ENCODE results near the gene SMKR1. TPM values are rescaled to one million over a fixed set of nuclear protein-coding genes. Genes with fewer than 3 reads are reported as not detected.

The SMKR1 gene
- total and polyA plus RNA-seq, 2 of the 8 experiments (the other 6 are each of a cell fraction or from before 2014, with no cell fraction given) = 0.39 to 1.6 TPM

DNA sequence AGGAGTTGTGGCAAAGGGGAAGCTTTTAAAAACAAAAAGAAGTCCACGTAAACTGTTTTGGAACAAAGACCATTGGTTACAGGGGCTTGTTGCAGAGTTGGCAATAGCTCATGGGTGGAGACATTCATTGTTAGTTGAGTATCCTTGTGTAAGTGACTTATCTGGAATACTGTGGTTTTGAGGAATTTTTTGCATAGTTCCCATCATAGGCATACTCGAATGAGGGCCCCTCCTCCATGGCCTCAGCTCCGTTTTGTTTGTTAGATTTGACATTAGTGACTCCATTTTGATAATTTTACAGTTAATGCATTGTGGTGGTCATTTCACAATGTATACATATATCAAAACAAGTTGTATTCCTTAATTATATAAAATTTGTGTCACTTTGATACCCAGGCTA is 12.8 kb upstream of the SMKR1 start:
- no peak overlapping the region for H4K8ac ChIP-seq (ENCODE audit: extremely low read depth, insufficient read depth, low read length)
- no peak overlapping the region for H4K91ac ChIP-seq (replicated peaks; ENCODE audit: insufficient read length, low read length)
- H2BK20ac ChIP-seq (ENCODE audit: low read length) = no peak overlapping the region
- H3K23ac ChIP-seq (ENCODE audit: insufficient read length) = no peak overlapping the region
- H3K4me3 ChIP-seq (ENCODE audit: extremely low read depth in 1 of 4, insufficient read depth in 2 of 4, low read depth in 3 of 4, low read length in 4 of 4) = no peak overlapping the region
- no peak overlapping the region for H2AK5ac ChIP-seq (ENCODE audit: low read depth, low read length)
- H2BK120ac ChIP-seq (replicated peaks; ENCODE audit: low read depth, low read length) = no peak overlapping the region
- H4K5ac ChIP-seq (ENCODE audit: insufficient read length, low read depth, low read length) = no peak overlapping the region
- no peak overlapping the region for H3K14ac ChIP-seq (ENCODE audit: insufficient read length)
- POLR2A ChIA-PET (ENCODE audit: partially characterized antibody) = no interaction called here
- CTCF ChIA-PET (ENCODE audit: partially characterized antibody) = interaction anchor here (1.4 kb wide), 1 partner anchor 16 kb away, joined by 3 read pairs; no protein-coding TSS in a partner anchor
- no peaks in the 10 kb centered on the region for H3K23me2 ChIP-seq (ENCODE audit: low read depth, low read length)
- 87% methylated on average over 3 of the region's 3 CpGs; no CpG with 5 or more reads in 1 of the 2 experiments for WGBS, 2 experiments (ENCODE audit: extremely low coverage in 1 of 2, insufficient coverage in 1 of 2, insufficient read length in 1 of 2, insufficient replicate concordance in 2 of 2, low coverage in 1 of 2, low lambda C conversion rate in 2 of 2, missing lambda C conversion rate in 1 of 2)
- FAIRE-seq (no peak), DNase-seq (ENCODE audit: low read depth in 1 of 2, low spot score in 2 of 2) (no peak)
- no peaks in the 10 kb centered on the region for H3K9me3 ChIP-seq (ENCODE audit: insufficient read depth in 2 of 2, low read depth in 1 of 2, low read length in 1 of 2)
- H4K20me1 ChIP-seq (replicated peaks in 1 of 2; ENCODE audit: control insufficient read depth in 1 of 2, insufficient read depth in 2 of 2, low read length in 2 of 2) = no peaks in the 10 kb centered on the region
- no peaks in the 10 kb centered on the region for H3K79me1 ChIP-seq (ENCODE audit: low read depth, low read length)
- H2BK15ac ChIP-seq (ENCODE audit: low read length) = no peak overlapping the region
- no peak overlapping the region for H2AFZ ChIP-seq (ENCODE audit: low read length)
- H3K9ac ChIP-seq (replicated peaks in 1 of 4; ENCODE audit: extremely low read depth in 1 of 4, low read depth in 3 of 4, low read length in 3 of 4) = no peak overlapping the region
- TF ChIP-seq SIRT6 (IDR thresholded peaks at IDR 0.05; ENCODE audit: low read length) = no peak
- TF ChIP-seq NRF1 (IDR thresholded peaks at IDR 0.05; ENCODE audit: low read depth, low read length) = no peak
- TF ChIP-seq CTBP2 (IDR thresholded peaks at IDR 0.05; ENCODE audit: borderline replicate concordance, insufficient read depth, insufficient read length, low read length) = no peak
- no peak for TF ChIP-seq SP1 (IDR thresholded peaks at IDR 0.05; ENCODE audit: low read depth, low read length)
- TF ChIP-seq CHD1 (IDR thresholded peaks at IDR 0.05; ENCODE audit: low read depth, low read length) = no peak
- TF ChIP-seq SUZ12 (IDR thresholded peaks at IDR 0.05; ENCODE audit: low read length) = no peak
- TF ChIP-seq, protein P1, sequence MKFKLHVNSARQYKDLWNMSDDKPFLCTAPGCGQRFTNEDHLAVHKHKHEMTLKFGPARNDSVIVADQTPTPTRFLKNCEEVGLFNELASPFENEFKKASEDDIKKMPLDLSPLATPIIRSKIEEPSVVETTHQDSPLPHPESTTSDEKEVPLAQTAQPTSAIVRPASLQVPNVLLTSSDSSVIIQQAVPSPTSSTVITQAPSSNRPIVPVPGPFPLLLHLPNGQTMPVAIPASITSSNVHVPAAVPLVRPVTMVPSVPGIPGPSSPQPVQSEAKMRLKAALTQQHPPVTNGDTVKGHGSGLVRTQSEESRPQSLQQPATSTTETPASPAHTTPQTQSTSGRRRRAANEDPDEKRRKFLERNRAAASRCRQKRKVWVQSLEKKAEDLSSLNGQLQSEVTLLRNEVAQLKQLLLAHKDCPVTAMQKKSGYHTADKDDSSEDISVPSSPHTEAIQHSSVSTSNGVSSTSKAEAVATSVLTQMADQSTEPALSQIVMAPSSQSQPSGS (IDR thresholded peaks at IDR 0.05; ENCODE audit: low read length) = no peak
- TF ChIP-seq JUN (IDR thresholded peaks at IDR 0.05; ENCODE audit: low read depth, low read length) = no peak
- no peak for TF ChIP-seq POLR2A (IDR thresholded peaks at IDR 0.05; ENCODE audit: control extremely low read depth in 1 of 2, low read depth in 2 of 2, low read length in 2 of 2)
- H3K27ac ChIP-seq (ENCODE audit: low read depth, low read length) = no peak overlapping the region
- H3K79me2 ChIP-seq (ENCODE audit: control insufficient read depth in 1 of 2, insufficient read depth in 2 of 2, low read length in 2 of 2) = no peaks in the 10 kb centered on the region
- H3K56ac ChIP-seq (replicated peaks; ENCODE audit: insufficient read length, low read depth, low read length) = no peak overlapping the region
- no peaks in the 10 kb centered on the region; a peak in 1 of 8 replicates for H3K36me3 ChIP-seq (ENCODE audit: control insufficient read depth in 2 of 4, insufficient read depth in 4 of 4, low read length in 3 of 4)
- H3K4me2 ChIP-seq (ENCODE audit: insufficient read depth in 1 of 2, low read depth in 2 of 2, low read length in 2 of 2) = no peak overlapping the region
- H3K4me1 ChIP-seq (replicated peaks in 1 of 4; ENCODE audit: control insufficient read depth in 3 of 4, insufficient read depth in 4 of 4, low read length in 3 of 4) = no peaks in the 10 kb centered on the region
- H3K18ac ChIP-seq (ENCODE audit: extremely low read depth, low read length) = no peak overlapping the region
- no peak overlapping the region for H2BK5ac ChIP-seq (ENCODE audit: low read depth, low read length)
- H2BK12ac ChIP-seq (ENCODE audit: low read depth, low read length) = no peak overlapping the region
- no peaks in the 10 kb centered on the region for H3K27me3 ChIP-seq (replicated peaks in 1 of 4; ENCODE audit: control insufficient read depth in 3 of 4, extremely low read depth in 1 of 4, insufficient read depth in 3 of 4, low read length in 3 of 4)
- H3K4ac ChIP-seq (replicated peaks; ENCODE audit: insufficient read length, low read depth, low read length) = no peak overlapping the region
